HL-60 (cell line): ENCODE data around the gene ZFP3.
"Not testable (repeated sequence)": the region's sequence is repeated elsewhere in the genome, so short reads cannot be mapped to it uniquely, and the experiment has no call there.

Experiments used
- CTCF ChIP-seq: IDR thresholded peaks from one replicate; pipeline ENCODE4 v1.5.1; 2011; ENCODE audit warnings: low read length, control low read depth, inconsistent platforms; ENCODE audit not compliant: insufficient read depth
- GABPA ChIP-seq: IDR thresholded peaks from 2 replicates; pipeline ENCODE4 v1.6.1; 2012; ENCODE audit warnings: low read depth

DNA sequence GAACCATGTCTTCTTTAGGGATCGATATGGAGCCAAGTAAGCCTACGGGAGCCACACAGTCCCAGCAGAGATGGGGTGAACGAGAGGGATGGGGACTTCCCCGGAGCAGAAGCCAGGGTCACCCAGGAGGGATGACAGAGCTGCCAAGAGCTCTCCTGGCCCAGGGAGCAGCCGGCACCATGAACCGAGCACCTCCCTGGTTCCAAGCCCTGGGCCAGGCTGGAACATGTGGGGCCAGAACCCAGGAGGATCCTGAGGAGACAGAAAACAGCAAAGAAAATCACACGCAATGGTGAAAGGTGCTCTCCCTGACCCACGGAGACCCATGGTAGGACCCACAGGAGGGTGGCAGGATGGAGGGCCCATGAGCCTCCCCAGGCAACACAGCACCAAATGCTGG lies 55.7 kb downstream of the ZFP3 start:
- TF ChIP-seq CTCF, GABPA: not testable (repeated sequence)
